ENCODE measurements around the gene USP37. TPM values are rescaled to one million over a fixed set of nuclear protein-coding genes. Genes with fewer than 3 reads are reported as not detected.

The USP37 gene, protein sequence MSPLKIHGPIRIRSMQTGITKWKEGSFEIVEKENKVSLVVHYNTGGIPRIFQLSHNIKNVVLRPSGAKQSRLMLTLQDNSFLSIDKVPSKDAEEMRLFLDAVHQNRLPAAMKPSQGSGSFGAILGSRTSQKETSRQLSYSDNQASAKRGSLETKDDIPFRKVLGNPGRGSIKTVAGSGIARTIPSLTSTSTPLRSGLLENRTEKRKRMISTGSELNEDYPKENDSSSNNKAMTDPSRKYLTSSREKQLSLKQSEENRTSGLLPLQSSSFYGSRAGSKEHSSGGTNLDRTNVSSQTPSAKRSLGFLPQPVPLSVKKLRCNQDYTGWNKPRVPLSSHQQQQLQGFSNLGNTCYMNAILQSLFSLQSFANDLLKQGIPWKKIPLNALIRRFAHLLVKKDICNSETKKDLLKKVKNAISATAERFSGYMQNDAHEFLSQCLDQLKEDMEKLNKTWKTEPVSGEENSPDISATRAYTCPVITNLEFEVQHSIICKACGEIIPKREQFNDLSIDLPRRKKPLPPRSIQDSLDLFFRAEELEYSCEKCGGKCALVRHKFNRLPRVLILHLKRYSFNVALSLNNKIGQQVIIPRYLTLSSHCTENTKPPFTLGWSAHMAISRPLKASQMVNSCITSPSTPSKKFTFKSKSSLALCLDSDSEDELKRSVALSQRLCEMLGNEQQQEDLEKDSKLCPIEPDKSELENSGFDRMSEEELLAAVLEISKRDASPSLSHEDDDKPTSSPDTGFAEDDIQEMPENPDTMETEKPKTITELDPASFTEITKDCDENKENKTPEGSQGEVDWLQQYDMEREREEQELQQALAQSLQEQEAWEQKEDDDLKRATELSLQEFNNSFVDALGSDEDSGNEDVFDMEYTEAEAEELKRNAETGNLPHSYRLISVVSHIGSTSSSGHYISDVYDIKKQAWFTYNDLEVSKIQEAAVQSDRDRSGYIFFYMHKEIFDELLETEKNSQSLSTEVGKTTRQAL
- polyA plus RNA-seq (2013, experiment 1 of 2) = 12.4 TPM
- 11.5 TPM for polyA plus RNA-seq (2013, experiment 2 of 2)

DNA sequence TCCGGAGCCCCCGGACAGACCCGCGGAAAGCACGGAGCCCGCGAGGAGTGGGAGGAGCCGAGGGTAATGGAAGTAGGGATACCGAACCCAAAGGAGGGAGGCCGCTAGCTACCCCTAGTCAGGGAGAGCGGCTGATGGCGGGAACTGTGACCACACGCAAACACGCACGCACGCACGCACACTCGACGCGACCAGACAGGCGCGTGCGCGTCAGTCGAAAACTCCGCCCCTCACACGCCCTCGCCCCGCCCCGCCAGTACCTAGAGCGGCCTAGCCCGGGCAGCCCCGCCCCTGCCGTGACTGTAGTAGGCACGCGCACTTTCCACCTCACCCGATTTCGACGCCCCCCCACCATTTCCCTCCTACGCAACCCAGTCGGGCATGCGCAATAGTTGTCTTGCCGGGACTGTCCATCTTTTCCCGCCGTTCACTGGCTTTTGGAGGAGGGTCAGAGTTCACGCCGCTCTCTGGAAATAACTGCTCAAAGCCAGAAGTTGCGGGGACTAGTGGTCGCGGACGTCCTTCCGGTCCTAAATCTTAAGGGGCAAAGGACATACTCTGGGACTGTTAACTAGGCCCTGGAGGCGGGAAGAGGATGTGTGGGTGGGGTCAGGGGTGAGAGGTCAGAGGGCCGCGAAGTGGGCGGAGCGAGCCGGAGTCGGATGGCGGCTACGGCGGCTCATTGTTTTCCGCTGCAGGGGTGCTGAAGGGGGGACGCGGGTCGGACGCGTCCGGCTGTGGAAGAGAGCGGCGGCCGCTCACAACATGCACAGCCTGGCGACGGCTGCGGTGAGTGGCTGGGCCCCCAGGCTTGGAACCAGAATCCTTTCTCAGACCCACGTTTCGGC, at the start of gene USP37, which contains the start of gene CNOT9:
TSS of gene USP37 (minus strand) at position 162 of the 848 bp plus-strand sequence. CDS start 9,698 bp downstream, outside the sequence.
TSS of gene CNOT9 (plus strand) at position 650 of the 848 bp plus-strand sequence. CDS start at position 766, 116 bp downstream.
- Histone ChIP-seq H3K27ac (ENCODE audit: low read depth, low read length) (peak within 1 kb of the TSS; percentile 96), H3K9me3 (ENCODE audit: insufficient read depth, low read depth, low read length) (no peaks in the 10 kb centered on the region), H3K27me3 (ENCODE audit: insufficient read depth, low read length) (no peaks in the 10 kb centered on the region), H3K9ac (ENCODE audit: low read depth, low read length) (peak within 1 kb of the TSS; percentile 98), H3K36me3 (ENCODE audit: insufficient read depth, low read length) (peaks cover 58% of the 10 kb centered on the region), H3K4me1 (ENCODE audit: insufficient read depth, low read length) (peaks cover 17% of the 10 kb centered on the region), H3K4me3 (ENCODE audit: low read length) (peak within 1 kb of the TSS; percentile 87)
- WGBS = under 1% methylated on average over 77 of the region's 77 CpGs

DNA sequence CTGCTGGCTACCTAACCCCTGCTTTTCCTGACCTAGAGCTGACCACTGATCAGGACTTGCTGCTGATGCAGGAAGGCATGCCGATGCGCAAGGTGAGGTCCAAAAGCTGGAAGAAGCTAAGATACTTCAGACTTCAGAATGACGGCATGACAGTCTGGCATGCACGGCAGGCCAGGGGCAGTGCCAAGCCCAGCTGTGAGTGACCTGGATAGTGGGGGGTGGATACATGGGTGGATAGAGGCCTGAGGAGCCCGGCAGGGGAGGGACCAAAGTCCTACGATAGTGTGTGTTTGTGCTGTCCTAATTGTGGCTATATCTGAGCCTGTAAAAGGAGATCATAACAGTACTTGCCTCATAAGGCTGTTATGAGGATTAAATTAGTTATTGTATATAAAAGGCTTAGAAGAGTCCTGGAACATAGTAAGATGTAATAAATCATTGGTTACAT, 47.7 kb upstream of the USP37 start:
- Histone ChIP-seq H3K4me3 (ENCODE audit: low read length) (no peak overlapping the region), H3K9me3 (ENCODE audit: insufficient read depth, low read depth, low read length) (no peaks in the 10 kb centered on the region), H3K27ac (ENCODE audit: low read depth, low read length) (no peak overlapping the region), H3K27me3 (ENCODE audit: insufficient read depth, low read length) (no peaks in the 10 kb centered on the region), H3K4me1 (ENCODE audit: insufficient read depth, low read length) (no peaks in the 10 kb centered on the region), H3K36me3 (ENCODE audit: insufficient read depth, low read length) (no peaks in the 10 kb centered on the region), H3K9ac (ENCODE audit: low read depth, low read length) (no peak overlapping the region)
- WGBS = 88% methylated on average over 6 of the region's 6 CpGs

DNA sequence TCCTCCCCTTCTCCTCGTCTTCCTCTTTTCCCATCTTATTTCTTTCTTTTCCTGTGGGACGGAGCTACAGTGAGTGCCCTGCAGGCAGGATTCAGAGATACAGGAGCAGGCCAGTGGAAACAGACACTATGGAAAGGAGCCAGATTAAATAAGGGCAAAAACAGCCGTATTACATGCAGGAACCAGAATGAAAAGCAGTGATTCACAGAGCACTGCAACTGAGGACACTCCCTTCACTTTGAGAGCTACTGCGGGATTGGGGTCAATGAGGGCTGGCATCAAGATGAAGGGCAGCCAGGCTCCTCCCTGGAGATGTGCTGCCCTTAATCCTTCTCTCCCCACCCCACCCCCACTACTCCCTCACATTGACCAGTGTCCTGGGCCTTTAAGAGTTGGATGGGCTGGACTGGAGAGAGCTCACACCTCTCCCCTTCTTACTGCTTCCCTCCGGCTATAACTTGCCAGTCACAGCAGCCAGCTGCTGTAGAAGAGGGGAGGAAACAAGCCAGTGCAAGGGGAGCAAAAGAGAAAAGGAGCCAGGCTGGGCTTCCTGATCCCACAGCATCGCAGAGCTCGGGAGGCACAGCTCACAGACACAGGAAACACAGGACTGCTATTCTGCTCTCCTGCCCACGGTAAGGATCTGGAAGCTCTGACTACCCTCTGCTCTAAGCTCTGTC, 39.4 kb upstream of the USP37 start, which contains the start of gene PLCD4:
TSS of gene PLCD4 (plus strand) at position 464 of the 680 bp plus-strand sequence. CDS start 7,841 bp downstream, outside the sequence.
- WGBS = 55% methylated on average over 8 of the region's 8 CpGs
- Histone ChIP-seq H3K9ac (ENCODE audit: low read depth, low read length) (no peak within 1 kb of the TSS), H3K9me3 (ENCODE audit: insufficient read depth, low read depth, low read length) (no peaks in the 10 kb centered on the region), H3K4me1 (ENCODE audit: insufficient read depth, low read length) (peaks cover 15% of the 10 kb centered on the region), H3K27me3 (ENCODE audit: insufficient read depth, low read length) (no peaks in the 10 kb centered on the region), H3K36me3 (ENCODE audit: insufficient read depth, low read length) (no peaks in the 10 kb centered on the region), H3K4me3 (ENCODE audit: low read length) (peak within 1 kb of the TSS; percentile 18; the same call in 1 of the 2 replicates), H3K27ac (ENCODE audit: low read depth, low read length) (no peak within 1 kb of the TSS)

DNA sequence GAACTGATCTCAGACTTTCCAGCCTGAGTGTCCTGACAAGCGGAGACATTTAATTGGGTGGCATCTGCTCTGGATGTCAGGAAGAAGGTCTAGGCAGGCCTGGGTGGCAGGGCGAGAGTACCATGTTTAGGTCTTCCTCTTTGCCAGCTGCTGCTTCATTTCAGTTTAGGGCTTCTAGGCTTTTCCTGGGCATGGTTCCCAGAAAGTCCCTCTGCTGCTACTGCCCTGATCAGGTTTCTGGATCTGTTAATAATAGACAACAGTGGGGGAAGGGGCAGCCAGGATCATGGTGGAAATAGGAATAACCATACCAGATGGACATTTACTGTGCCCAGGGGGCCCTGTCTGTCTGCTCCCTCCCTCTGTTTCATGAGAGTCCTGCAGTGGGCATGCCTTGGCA, 37.3 kb upstream of the USP37 start:
- no peak overlapping the region for H3K27ac ChIP-seq (ENCODE audit: low read depth, low read length)
- no peaks in the 10 kb centered on the region for H3K36me3 ChIP-seq (ENCODE audit: insufficient read depth, low read length)
- H3K4me3 ChIP-seq (ENCODE audit: low read length) = no peak overlapping the region
- no peak overlapping the region for H3K9ac ChIP-seq (ENCODE audit: low read depth, low read length)
- H3K9me3 ChIP-seq (ENCODE audit: insufficient read depth, low read depth, low read length) = no peaks in the 10 kb centered on the region
- peaks cover 15% of the 10 kb centered on the region for H3K4me1 ChIP-seq (ENCODE audit: insufficient read depth, low read length)
- WGBS = 94% methylated on average over 2 of the region's 2 CpGs
- H3K27me3 ChIP-seq (ENCODE audit: insufficient read depth, low read length) = no peaks in the 10 kb centered on the region

DNA sequence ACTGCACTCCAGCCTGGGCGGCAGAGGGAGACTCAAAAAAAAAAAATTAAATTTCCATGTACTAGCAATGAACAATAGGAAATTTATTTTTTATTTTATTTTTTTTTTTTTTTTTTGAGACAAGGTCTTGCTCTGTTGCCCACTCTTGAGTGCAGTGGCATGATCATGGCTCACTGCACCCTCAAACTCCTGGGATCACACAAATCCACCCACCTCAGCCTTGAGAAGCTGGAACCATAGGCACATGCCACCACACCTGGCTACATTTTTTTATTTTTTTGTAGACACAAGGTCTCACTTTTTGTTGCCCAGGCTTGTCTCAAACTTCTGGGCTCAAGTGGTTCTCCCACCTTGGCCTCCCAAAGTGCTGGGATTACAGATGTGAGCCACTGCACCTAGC, 17.4 kb upstream of the USP37 start:
- Histone ChIP-seq H3K27ac (ENCODE audit: low read depth, low read length) (no peak overlapping the region), H3K4me3 (ENCODE audit: low read length) (no peak overlapping the region), H3K36me3 (ENCODE audit: insufficient read depth, low read length) (peaks cover 97% of the 10 kb centered on the region), H3K4me1 (ENCODE audit: insufficient read depth, low read length) (no peaks in the 10 kb centered on the region), H3K9me3 (ENCODE audit: insufficient read depth, low read depth, low read length) (no peaks in the 10 kb centered on the region), H3K9ac (ENCODE audit: low read depth, low read length) (no peak overlapping the region), H3K27me3 (ENCODE audit: insufficient read depth, low read length) (no peaks in the 10 kb centered on the region)
- WGBS = no CpG with 5 or more reads among the region's 1 CpG

DNA sequence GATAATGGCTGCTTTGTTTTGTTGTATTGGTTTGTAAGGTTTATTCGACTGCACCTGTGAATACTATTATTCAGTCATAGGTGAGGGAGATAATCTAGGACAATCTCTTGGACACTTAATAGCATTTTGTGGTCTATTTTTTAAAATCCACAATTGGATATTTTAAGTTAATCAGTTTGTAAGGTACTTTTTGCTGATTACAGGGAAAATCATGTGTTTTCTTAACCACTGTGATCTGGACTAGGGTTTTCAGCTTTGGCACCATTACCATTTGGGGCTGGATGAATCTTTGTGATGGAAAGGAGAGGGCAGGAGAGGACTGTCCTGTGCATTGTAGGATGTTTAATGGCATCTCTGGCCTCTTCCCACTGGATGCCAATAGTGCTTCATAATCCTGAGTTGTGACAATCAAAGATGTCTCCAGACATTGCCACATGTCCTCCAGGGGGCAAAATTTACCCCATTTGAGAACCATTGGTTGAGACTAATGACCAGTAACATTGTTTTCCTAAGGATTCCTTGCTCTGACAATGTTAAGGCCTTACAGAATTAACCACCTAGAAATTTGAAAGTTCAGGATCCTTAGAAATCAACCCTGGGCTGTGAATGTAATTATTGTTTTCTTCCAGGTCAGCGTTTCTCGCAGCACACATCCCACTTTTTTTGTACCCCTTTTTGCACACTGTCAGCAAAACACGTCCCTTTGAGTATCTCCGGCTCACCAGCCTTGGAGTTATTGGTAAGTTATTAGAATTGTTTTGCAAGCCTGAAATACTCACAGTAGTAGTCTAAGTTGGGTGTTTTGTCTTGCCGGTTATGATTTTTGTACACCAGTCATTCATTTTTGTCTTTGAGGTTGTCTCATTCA, 16.1 kb upstream of the USP37 start:
- H3K36me3 ChIP-seq (ENCODE audit: insufficient read depth, low read length) = peaks cover 89% of the 10 kb centered on the region
- no peaks in the 10 kb centered on the region for H3K27me3 ChIP-seq (ENCODE audit: insufficient read depth, low read length)
- no peaks in the 10 kb centered on the region for H3K9me3 ChIP-seq (ENCODE audit: insufficient read depth, low read depth, low read length)
- H3K4me3 ChIP-seq (ENCODE audit: low read length) = no peak overlapping the region
- H3K9ac ChIP-seq (ENCODE audit: low read depth, low read length) = no peak overlapping the region
- WGBS = 94% methylated on average over 6 of the region's 6 CpGs
- no peaks in the 10 kb centered on the region for H3K4me1 ChIP-seq (ENCODE audit: insufficient read depth, low read length)
- H3K27ac ChIP-seq (ENCODE audit: low read depth, low read length) = no peak overlapping the region

DNA sequence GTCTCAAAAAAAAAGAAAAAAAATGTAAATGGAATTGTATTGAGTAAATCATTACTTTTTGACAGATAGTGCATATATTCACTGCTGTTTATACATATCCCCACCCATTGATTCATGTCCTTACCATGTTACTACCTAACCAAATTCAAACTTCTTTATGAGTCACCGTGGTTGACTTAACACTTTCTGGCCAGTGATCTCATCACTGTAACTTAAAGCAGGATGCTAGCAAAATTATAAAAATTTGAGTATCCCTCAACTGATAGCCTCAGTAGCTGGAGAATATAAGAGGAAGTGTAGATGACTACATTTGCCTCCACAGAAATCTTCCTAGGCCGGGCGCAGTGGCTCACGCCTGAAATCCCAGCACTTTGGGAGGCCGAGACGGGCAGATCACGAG, 13.9 kb upstream of the USP37 start:
- WGBS = 93% methylated on average over 7 of the region's 7 CpGs
- no peak overlapping the region for H3K4me3 ChIP-seq (ENCODE audit: low read length)
- H3K9ac ChIP-seq (ENCODE audit: low read depth, low read length) = no peak overlapping the region
- H3K36me3 ChIP-seq (ENCODE audit: insufficient read depth, low read length) = peaks cover 73% of the 10 kb centered on the region
- H3K9me3 ChIP-seq (ENCODE audit: insufficient read depth, low read depth, low read length) = no peaks in the 10 kb centered on the region
- H3K4me1 ChIP-seq (ENCODE audit: insufficient read depth, low read length) = peaks cover 19% of the 10 kb centered on the region
- H3K27me3 ChIP-seq (ENCODE audit: insufficient read depth, low read length) = no peaks in the 10 kb centered on the region
- no peak overlapping the region for H3K27ac ChIP-seq (ENCODE audit: low read depth, low read length)

DNA sequence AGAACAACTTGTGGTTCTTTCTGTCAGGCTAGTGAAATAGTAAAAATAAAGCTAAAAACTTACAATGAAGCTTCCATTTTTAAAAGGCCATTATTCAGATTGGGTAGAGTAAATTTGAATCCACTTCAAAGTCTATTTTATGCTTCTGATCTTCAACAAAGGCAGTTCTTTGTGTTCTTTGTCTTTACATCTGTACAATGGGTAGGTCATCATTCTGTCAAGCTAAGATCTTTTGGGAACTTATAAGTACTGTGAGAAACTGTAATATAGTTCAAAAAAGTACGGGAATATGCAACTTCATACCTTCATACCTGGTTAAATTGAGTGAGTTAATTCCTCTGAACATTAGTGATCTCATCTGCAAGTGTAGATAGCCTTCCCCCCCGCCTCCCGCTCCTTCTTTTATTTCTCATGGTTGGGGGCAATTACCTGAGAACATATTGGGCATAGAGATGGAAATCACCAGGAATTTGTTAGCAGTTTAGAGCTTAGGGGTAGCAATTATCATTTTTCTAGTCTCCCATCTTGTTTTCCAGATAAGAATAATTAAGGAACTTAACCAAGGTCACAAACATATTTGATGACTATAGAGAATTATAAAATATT, 10.2 kb upstream of the USP37 start:
- H3K4me3 ChIP-seq (ENCODE audit: low read length) = no peak overlapping the region
- peaks cover 20% of the 10 kb centered on the region for H3K4me1 ChIP-seq (ENCODE audit: insufficient read depth, low read length)
- no peaks in the 10 kb centered on the region for H3K27me3 ChIP-seq (ENCODE audit: insufficient read depth, low read length)
- H3K27ac ChIP-seq (ENCODE audit: low read depth, low read length) = peak overlapping the region; percentile 11
- 80% methylated on average over 1 of the region's 3 CpGs for WGBS
- H3K9me3 ChIP-seq (ENCODE audit: insufficient read depth, low read depth, low read length) = no peaks in the 10 kb centered on the region
- H3K36me3 ChIP-seq (ENCODE audit: insufficient read depth, low read length) = peaks cover 69% of the 10 kb centered on the region
- H3K9ac ChIP-seq (ENCODE audit: low read depth, low read length) = no peak overlapping the region

DNA sequence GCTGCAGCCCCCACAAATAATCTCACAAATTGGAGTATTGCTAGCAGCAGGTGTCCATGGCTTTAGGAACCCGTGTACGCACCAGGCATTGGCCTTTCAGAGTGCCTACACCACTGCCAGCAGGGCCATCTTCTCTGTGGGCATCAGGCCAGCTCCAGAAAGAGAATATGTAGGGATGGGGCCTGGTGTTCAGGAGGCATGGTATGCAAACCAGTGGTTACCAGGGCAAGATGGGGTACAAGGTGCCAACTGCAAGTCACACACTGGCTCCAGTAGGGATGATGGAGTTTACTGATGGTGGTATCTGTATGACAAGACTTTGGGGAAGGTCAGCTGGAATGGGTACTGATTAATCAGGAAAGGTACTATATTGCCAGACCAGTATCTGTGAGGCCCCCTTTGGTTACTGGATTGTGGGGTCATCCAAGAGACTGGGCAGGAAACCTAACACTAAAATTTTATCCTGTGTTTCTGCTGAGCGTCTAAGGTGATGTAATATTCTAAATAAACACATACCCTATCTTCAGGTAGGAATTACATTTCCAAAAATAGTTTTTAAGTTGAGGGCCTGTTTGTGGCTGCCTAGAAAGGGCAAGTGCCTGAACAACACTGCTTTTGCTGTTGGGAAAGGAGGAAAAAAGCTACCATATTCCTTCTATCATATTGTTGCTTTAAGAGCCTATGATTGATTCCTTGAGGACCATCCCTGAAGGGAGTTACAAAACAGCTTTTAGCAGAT, 9.5 kb upstream of the USP37 start:
- no peaks in the 10 kb centered on the region for H3K9me3 ChIP-seq (ENCODE audit: insufficient read depth, low read depth, low read length)
- H3K27me3 ChIP-seq (ENCODE audit: insufficient read depth, low read length) = no peaks in the 10 kb centered on the region
- no peak overlapping the region for H3K9ac ChIP-seq (ENCODE audit: low read depth, low read length)
- peak overlapping the region; percentile 11; the same call in 1 of the 2 replicates for H3K27ac ChIP-seq (ENCODE audit: low read depth, low read length)
- 92% methylated on average over 2 of the region's 3 CpGs for WGBS
- peaks cover 69% of the 10 kb centered on the region for H3K36me3 ChIP-seq (ENCODE audit: insufficient read depth, low read length)
- H3K4me3 ChIP-seq (ENCODE audit: low read length) = no peak overlapping the region
- H3K4me1 ChIP-seq (ENCODE audit: insufficient read depth, low read length) = peaks cover 20% of the 10 kb centered on the region
